NT2/D1 (cell line): ENCODE measurements around the gene TENM4.

ENCODE experiments used
- YY1 ChIP-seq: IDR thresholded peaks from 2 replicates; pipeline ENCODE4 v1.6.1; 2011; ENCODE audit not compliant: insufficient read length, insufficient read depth
- ZNF274 ChIP-seq: IDR thresholded peaks from 2 replicates; pipeline ENCODE4 v1.6.1; 2011; ENCODE audit warnings: mild to moderate bottlenecking, low read depth, low read length

DNA sequence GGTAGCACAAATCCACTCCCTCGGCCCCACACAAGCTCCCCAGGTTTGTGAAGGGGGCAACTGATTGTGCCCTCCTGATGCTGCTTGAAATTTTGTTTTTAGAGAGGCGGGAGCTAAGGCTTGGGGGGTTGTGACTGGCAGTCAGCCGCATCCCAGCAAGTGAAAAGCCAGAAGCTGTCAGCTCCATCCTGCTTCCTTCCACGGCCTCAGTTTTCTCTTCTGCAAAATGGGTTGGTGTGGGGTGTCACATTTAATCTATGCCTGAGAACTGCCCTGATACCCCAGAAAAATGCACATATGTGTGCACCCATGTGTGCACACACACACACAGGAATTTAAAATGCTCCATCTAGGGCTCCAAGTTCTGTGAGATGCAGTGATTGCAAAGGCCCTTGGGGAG, 358.6 kb downstream of the TENM4 start:
- TF ChIP-seq YY1, result no peak
- TF ChIP-seq ZNF274, result no peak
